BLaER1 (cell line): ENCODE measurements around the gene KCNMB3.
A peak's percentile ranks its signal among the peaks of the same experiment; 100 is the strongest.
"Not testable (repeated sequence)": the region's sequence is repeated elsewhere in the genome, so short reads cannot be mapped to it uniquely, and the experiment has no call there.

Experiments
- H3K27ac ChIP-seq: shearing (Covaris generic); formaldehyde crosslinking; 2 replicates; pipeline ENCODE4 v1.8.1; 2022
- H3K27me3 ChIP-seq: shearing (Covaris generic); formaldehyde crosslinking; 2 replicates; pipeline ENCODE4 v1.8.1; 2022
- H3K36me3 ChIP-seq: shearing (Covaris generic); formaldehyde crosslinking; 2 replicates; pipeline ENCODE4 v1.8.1; 2022
- H3K4me1 ChIP-seq: shearing (Covaris generic); formaldehyde crosslinking; 2 replicates; pipeline ENCODE4 v1.8.1; 2022
- H3K4me2 ChIP-seq: shearing (Covaris generic); formaldehyde crosslinking; 2 replicates; pipeline ENCODE4 v1.8.1; 2022
- H3K4me3 ChIP-seq: shearing (Covaris generic); formaldehyde crosslinking; 2 replicates; pipeline ENCODE4 v1.8.1; 2022
- H3K9ac ChIP-seq: shearing (Covaris generic); formaldehyde crosslinking; 2 replicates; pipeline ENCODE4 v1.8.1; 2022
- H3K9me3 ChIP-seq: shearing (Covaris generic); formaldehyde crosslinking; 2 replicates; pipeline ENCODE4 v1.8.1; 2022
- H4K20me1 ChIP-seq: shearing (Covaris generic); formaldehyde crosslinking; 2 replicates; pipeline ENCODE4 v1.8.1; 2022
- Cebpa-rat ChIP-seq: shearing (Covaris generic); IDR thresholded peaks from 2 replicates; pipeline ENCODE4 v1.8.1; 2022

KCNMB3 gene

DNA sequence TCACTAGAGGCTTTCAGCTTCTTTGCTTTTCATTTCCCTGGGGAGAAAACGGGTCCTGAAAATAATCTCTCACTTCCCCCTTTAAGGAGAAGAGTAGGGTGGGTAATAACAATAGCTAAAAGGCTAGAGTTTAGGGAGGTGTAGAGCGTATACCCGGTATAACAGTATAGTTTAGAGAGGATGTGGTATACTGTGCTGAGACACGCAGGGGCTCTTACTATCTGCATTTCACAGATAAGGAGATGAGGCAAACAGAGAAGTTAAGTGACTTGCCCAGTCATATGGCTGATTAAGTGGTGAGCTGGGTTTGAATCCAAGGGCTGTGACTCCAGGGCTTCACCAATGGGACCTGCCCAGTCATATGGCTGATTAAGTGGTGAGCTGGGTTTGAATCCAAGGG, 15.0 kb upstream of the KCNMB3 start:
- TF ChIP-seq Cebpa-rat, result no peak
- peak overlapping the region; percentile 93 for H3K4me2 ChIP-seq
- H3K4me3 ChIP-seq, result peak overlapping the region; percentile 55; the same call in 1 of the 2 replicates
- H3K9ac ChIP-seq, result no peak overlapping the region
- H3K36me3 ChIP-seq, result no peaks in the 10 kb centered on the region
- H3K27me3 ChIP-seq, result no peaks in the 10 kb centered on the region
- H3K4me1 ChIP-seq, result peaks cover 43% of the 10 kb centered on the region
- H4K20me1 ChIP-seq, result no peaks in the 10 kb centered on the region
- no peak overlapping the region for H3K27ac ChIP-seq
- peaks cover 23% of the 10 kb centered on the region for H3K9me3 ChIP-seq

DNA sequence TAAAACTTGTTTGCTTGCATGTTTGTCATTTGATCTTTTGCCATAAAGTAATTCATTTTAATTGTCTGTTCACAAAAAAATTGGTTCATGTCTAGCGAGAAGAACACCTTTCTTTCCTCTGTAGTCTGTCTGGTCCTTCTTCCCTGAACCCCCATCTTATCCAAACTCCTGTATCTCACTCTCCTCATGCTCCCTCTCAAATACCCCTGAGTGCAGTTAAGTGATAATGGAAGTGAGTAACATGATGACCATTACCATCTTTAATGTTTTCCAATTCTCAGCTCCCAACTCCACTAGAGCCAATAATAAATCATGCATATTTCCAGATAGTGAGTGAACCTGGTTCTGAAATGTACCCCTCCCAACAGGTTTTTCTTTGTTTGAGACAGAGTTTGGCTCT, 14.2 kb upstream of the KCNMB3 start:
- H3K4me3 ChIP-seq, result no peak overlapping the region
- no peak overlapping the region for H3K9ac ChIP-seq
- H4K20me1 ChIP-seq, result no peaks in the 10 kb centered on the region
- TF ChIP-seq Cebpa-rat, result no peak
- H3K27ac ChIP-seq, result no peak overlapping the region
- H3K4me1 ChIP-seq, result peaks cover 43% of the 10 kb centered on the region
- peaks cover 29% of the 10 kb centered on the region for H3K9me3 ChIP-seq
- peak overlapping the region; percentile 93; the same call in 1 of the 2 replicates for H3K4me2 ChIP-seq
- no peaks in the 10 kb centered on the region for H3K36me3 ChIP-seq
- no peaks in the 10 kb centered on the region for H3K27me3 ChIP-seq

- Histone ChIP-seq H3K27ac (no peak overlapping the region), H3K4me1 (peaks cover 43% of the 10 kb centered on the region), H3K4me2 (no peak overlapping the region), H3K36me3 (no peaks in the 10 kb centered on the region), H3K4me3 (no peak overlapping the region), H3K27me3 (no peaks in the 10 kb centered on the region), H3K9me3 (peaks cover 29% of the 10 kb centered on the region), H4K20me1 (no peaks in the 10 kb centered on the region), H3K9ac (no peak overlapping the region)
- TF ChIP-seq Cebpa-rat, result no peak
Measured at GRCh38 chr3:179264449-179264848, 13.5 kb upstream of the KCNMB3 start.

DNA sequence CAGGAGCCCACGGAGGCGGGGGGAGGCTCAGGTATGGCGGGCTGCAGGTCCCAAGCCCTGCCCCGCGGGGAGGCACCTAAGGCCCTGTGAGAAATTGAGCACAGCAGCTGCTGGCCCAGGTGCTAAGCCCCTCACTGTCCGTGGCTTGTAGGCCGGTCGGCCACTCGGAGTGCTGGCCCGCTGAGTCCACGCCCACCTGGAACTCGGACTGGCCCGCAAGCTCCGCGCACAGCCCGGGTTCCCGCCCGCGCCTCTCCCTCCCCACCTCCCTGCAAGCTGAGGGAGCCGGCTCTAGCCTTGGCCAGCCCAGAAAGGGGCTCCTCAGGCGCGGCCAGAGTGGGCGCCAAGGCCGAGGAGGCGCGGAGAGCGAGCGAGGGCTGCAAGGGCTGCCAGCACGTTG, 12.2 kb upstream of the KCNMB3 start:
- H3K27ac ChIP-seq, result no peak overlapping the region
- no peaks in the 10 kb centered on the region for H3K27me3 ChIP-seq
- no peaks in the 10 kb centered on the region for H4K20me1 ChIP-seq
- no peak overlapping the region for H3K9ac ChIP-seq
- peaks cover 29% of the 10 kb centered on the region for H3K9me3 ChIP-seq
- TF ChIP-seq Cebpa-rat, result no peak
- no peaks in the 10 kb centered on the region for H3K36me3 ChIP-seq
- H3K4me2 ChIP-seq, result no peak overlapping the region
- H3K4me1 ChIP-seq, result peaks cover 32% of the 10 kb centered on the region
- H3K4me3 ChIP-seq, result no peak overlapping the region

DNA sequence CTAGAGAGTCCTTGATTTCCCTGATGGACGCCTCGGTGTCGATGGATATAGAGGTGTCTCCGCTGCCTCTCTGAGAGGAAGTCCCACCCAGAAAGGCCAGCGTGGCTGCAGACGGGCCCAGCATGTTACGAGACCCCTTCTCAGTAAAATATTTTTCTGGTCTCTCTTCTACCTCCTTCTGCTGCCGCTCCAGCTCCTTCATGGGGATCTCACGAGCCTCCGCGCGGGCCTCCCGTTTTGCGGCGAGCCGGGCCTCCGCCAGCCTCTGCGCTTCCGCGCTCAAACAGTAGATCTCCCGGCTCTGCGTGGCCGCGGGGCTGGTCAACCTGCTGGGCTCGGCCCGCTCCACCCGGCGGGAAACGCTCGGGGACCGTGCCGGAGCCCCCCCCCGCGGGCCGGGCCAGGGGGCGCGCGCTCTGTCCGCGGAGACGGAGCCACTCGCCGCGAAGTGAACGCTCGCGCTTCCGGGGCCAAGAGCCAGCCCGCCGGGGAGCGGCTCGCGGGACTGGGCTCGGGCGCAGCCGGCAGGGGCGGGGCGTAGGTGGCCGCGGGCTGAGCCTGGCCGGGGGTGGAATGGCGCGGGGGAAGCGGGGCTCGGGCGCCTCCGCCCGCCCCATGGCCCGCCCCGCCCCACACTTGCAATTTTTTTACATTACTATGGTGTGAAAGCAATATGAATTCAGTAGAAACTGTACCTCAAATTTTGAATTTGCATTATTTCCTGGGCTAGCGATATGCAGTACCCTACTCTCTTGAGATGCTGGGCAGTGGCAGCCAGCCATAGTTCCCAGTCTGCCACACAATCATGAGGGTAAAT, 10.2 kb upstream of the KCNMB3 start:
- no peaks in the 10 kb centered on the region for H3K27me3 ChIP-seq
- TF ChIP-seq Cebpa-rat, result no peak
- H3K9me3 ChIP-seq, result peaks cover 29% of the 10 kb centered on the region
- no peak overlapping the region for H3K4me2 ChIP-seq
- H3K4me1 ChIP-seq, result peaks cover 12% of the 10 kb centered on the region
- no peaks in the 10 kb centered on the region for H4K20me1 ChIP-seq
- H3K9ac ChIP-seq, result no peak overlapping the region
- H3K27ac ChIP-seq, result no peak overlapping the region
- 0 out of 2 replicates have a peak overlapping the region, but pooled peaks have one; percentile 11 for H3K4me3 ChIP-seq
- no peaks in the 10 kb centered on the region for H3K36me3 ChIP-seq

DNA sequence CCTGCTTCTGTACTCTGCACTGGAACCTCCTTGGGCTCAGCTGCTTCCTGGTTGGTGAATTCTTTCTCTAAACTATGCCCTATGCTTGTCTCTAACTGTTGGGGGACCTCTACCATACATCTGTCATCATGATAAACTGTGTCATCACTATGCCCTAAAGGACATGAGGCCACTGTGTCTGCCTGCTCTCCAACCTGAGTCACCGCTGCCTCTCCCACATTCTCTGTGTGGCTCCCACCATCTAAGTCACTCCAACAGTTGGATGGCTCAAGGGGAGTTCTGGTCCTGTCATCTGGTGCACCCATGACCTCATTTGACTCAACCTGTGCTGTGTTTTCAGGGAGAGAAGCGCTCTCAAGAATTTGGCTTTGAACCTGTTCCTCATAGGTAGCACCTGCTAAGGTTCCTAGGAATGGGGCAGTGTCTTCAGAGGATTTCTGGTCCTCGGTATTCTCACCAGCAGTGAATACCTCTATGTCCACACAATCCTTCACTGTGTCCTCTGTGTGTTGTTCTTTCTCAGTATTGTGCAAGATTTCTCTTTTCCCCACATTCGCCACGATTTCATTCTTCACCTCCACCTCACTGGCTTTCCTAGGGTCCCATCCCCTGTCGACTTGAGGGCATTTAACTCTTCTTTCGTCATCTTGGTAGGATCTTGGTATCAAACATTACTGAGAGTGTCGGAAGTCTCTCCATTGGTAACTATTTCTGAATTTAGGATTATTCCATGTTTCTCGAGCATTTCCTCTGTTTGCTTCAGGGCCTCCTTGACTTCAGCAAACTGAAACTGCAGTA, 9.2 kb upstream of the KCNMB3 start:
- not testable (repeated sequence) for H3K4me2 ChIP-seq, H3K9ac ChIP-seq, H3K27me3 ChIP-seq, H3K36me3 ChIP-seq, H3K4me3 ChIP-seq, H3K27ac ChIP-seq, H4K20me1 ChIP-seq, H3K4me1 ChIP-seq
- peaks cover 29% of the 10 kb centered on the region for H3K9me3 ChIP-seq

DNA sequence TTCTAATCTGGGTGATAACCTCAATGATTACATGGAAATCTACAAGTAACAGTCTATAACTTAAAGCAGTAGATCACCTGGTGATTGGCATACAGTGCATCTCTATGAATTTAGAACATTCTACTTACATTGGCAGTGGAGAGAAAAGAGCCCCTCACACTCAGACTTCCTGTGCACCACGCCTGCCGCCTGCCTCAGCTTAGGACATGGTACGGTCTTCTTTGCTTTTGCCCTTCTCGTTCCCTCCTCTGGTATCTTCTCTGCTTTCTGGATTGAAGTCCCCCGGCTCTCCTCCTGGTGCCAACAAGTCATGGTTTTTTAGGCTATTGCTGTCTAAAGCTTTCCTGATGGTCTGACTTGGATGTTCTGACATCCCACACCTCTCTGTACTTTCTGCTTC, 7.9 kb upstream of the KCNMB3 start:
- no peak for TF ChIP-seq Cebpa-rat
- Histone ChIP-seq H3K27ac (no peak overlapping the region), H3K4me3 (no peak overlapping the region), H3K9ac (no peak overlapping the region), H3K27me3 (no peaks in the 10 kb centered on the region), H3K9me3 (peaks cover 29% of the 10 kb centered on the region), H4K20me1 (no peaks in the 10 kb centered on the region), H3K36me3 (no peaks in the 10 kb centered on the region), H3K4me2 (no peak overlapping the region), H3K4me1 (no peaks in the 10 kb centered on the region)

- H3K4me1 ChIP-seq, H3K27ac ChIP-seq, H3K9ac ChIP-seq, H4K20me1 ChIP-seq, H3K36me3 ChIP-seq, H3K27me3 ChIP-seq, H3K4me3 ChIP-seq, H3K4me2 ChIP-seq: not testable (repeated sequence)
- peaks cover 21% of the 10 kb centered on the region for H3K9me3 ChIP-seq
Measured at GRCh38 chr3:179257742-179258141, 6.8 kb upstream of the KCNMB3 start.

DNA sequence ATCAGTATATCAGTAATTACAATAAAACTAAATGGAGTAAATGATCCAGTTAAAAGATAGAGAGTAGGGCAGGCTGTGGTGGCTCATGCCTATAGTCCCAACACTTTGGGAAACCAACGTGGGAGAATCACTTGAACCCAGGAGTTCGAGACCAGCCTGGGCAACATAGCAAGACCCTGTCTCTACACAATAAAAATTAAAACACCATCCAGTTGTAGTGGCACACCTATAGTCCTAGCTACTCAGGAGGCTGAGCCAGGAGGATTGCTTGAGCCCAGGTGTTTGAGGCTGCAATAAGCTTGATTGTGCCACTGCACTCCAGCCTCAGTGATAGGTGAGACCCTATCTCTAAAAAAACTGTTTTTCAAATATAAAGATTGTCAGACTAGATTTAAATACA, 5.9 kb upstream of the KCNMB3 start:
- no peak for TF ChIP-seq Cebpa-rat
- Histone ChIP-seq H3K36me3 (no peaks in the 10 kb centered on the region), H3K4me2 (no peak overlapping the region), H4K20me1 (no peaks in the 10 kb centered on the region), H3K27ac (no peak overlapping the region), H3K9me3 (peaks cover 13% of the 10 kb centered on the region), H3K4me1 (no peaks in the 10 kb centered on the region), H3K4me3 (no peak overlapping the region), H3K9ac (no peak overlapping the region), H3K27me3 (no peaks in the 10 kb centered on the region)

DNA sequence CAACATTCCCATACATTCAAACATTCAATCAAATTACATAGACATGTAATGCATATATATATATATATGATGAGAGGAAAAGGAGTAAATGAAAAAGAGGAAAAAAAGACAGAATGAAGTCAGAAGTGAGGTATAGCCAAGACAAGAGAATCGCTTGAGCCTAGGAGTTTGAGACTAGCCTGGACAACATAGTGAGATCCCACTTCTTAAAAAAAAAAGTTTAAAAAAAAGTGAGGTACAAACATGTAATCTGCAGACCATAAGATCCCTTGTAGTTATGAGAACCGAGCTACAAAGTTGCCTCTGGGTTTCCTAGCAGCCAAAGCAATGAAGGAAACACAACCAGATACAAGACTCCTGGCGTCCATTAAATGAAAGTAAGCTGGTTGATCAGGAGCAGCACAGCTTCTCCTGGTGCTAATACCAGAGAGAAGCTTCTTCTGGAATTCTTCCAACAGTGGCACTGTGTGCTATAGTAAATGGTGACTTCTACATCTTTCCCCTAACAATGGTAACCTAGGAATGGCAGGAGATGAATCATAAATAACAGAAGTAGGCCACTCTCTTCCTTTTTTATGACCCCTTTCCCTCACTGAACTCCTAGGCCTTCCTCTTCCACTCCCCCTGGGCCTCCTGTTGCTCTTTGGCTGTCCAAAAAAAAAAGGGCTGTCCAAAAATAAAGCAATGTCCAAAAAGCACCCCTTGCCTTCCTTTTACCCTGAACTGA, 3.5 kb downstream of the KCNMB3 start:
- no peak overlapping the region for H3K9ac ChIP-seq
- no peak overlapping the region for H3K4me2 ChIP-seq
- H3K27ac ChIP-seq, result no peak overlapping the region
- no peak overlapping the region for H3K4me3 ChIP-seq
- H3K9me3 ChIP-seq, result no peaks in the 10 kb centered on the region
- no peaks in the 10 kb centered on the region for H3K27me3 ChIP-seq
- no peak for TF ChIP-seq Cebpa-rat
- no peaks in the 10 kb centered on the region for H4K20me1 ChIP-seq
- H3K4me1 ChIP-seq, result no peaks in the 10 kb centered on the region
- no peaks in the 10 kb centered on the region for H3K36me3 ChIP-seq
